HuH-7.5 (cell line): ENCODE measurements around the gene CTU2.

ENCODE experiments used
- DNase-seq: peaks from one replicate; pipeline ENCODE4 v3.0.0; 2011; ENCODE audit warnings: low spot score

The CTU2 gene

GRCh38 chr16:88697116-88697830, 9.0 kb upstream of the CTU2 start:
- no peak for DNase-seq

- DNase-seq, result peak; percentile 75
Measured at GRCh38 chr16:88697831-88698615, 8.3 kb upstream of the CTU2 start.

GRCh38 chr16:88698646-88699045, 7.7 kb upstream of the CTU2 start:
- DNase-seq, result no peak

GRCh38 chr16:88699180-88699579, 7.1 kb upstream of the CTU2 start:
- DNase-seq, result no peak

- DNase-seq, result no peak
Measured at GRCh38 chr16:88700322-88700635, 6.0 kb upstream of the CTU2 start.

GRCh38 chr16:88700636-88701482, 5.4 kb upstream of the CTU2 start:
- DNase-seq, result no peak

- no peak for DNase-seq
Measured at GRCh38 chr16:88701581-88702370, 4.5 kb upstream of the CTU2 start.

- DNase-seq, result no peak
Measured at GRCh38 chr16:88702371-88703210, 3.7 kb upstream of the CTU2 start.

- no peak for DNase-seq
Measured at GRCh38 chr16:88703486-88704309, 2.6 kb upstream of the CTU2 start.

GRCh38 chr16:88705076-88705684, 1.1 kb upstream of the CTU2 start:
- peak; percentile 74 for DNase-seq

- DNase-seq, result peak; percentile 86
Measured at GRCh38 chr16:88705801-88706228, 488 bp upstream of the CTU2 start.

- no peak for DNase-seq
Measured at GRCh38 chr16:88706965-88707826, 893 bp downstream of the CTU2 start.

GRCh38 chr16:88710556-88710955, 4.3 kb downstream of the CTU2 start:
- no peak for DNase-seq

GRCh38 chr16:88711750-88712340, 5.5 kb downstream of the CTU2 start:
- DNase-seq, result no peak

GRCh38 chr16:88712362-88712979, 6.2 kb downstream of the CTU2 start:
- DNase-seq, result no peak

- DNase-seq, result no peak
Measured at GRCh38 chr16:88713054-88713453, 6.8 kb downstream of the CTU2 start.

- DNase-seq, result no peak
Measured at GRCh38 chr16:88713568-88714419, 7.5 kb downstream of the CTU2 start.
